HepG2 (cell line): Measurements from ENCODE around the gene SLC6A17. TPM values are rescaled to one million over a fixed set of nuclear protein-coding genes. Genes with fewer than 3 reads are reported as not detected.

Source experiments
- ATAC-seq: fragments of 200-7000 bp; cut with Tn5 transposase; 3 replicates; pipeline ENCODE4 v1.9.1; 2020; ENCODE audit warnings: mild to moderate bottlenecking, moderate library complexity
- BruUV-seq: library from RNA; stranded (reverse); fragments of 400-500 nt; replicated peaks from 2 replicates; lab custom pipeline; 2021; lab: Mats Ljungman, UMichigan
- CTCF ChIA-PET: fragments of 300-600 bp; formaldehyde crosslinking; extraction: SDS; loops from one replicate; lab custom pipeline; 2021; ENCODE audit warnings: low total read pairs, inconsistent platforms, low intra/inter-chr PET ratio; lab: Yijun Ruan, JAX
- POLR2A ChIA-PET: fragments of 350-600 bp; sonication (Branson Sonifier 250); formaldehyde crosslinking; loops from one replicate; lab custom pipeline; 2020; ENCODE audit warnings: antibody characterized with exemption, inconsistent platforms; lab: Yijun Ruan, JAX
- DNase-seq: peaks from one replicate; pipeline ENCODE4 v3.0.0-alpha.2; 2015; ENCODE audit warnings: low spot score
- FAIRE-seq: peaks from 3 replicates; lab custom pipeline; 2011; peaks lifted over from hg19 to GRCh38; lab: Jason Lieb, UNC
- H2AFZ ChIP-seq: one replicate; pipeline ENCODE4 v1.6.1; 2011; ENCODE audit warnings: low read length, inconsistent platforms
- H3K27ac ChIP-seq: fragments of 300-600 bp; 3 replicates; pipeline ENCODE4 v1.8.0; 2011; ENCODE audit warnings: mixed run types, mild to moderate bottlenecking, mixed read lengths, low read length, inconsistent platforms; ENCODE audit not compliant: insufficient read depth; ENCODE audit errors: extremely low read length
- H3K27me3 ChIP-seq, 2 experiments: fragments of 200-600 bp in 1 of 2; 2 replicates in 1 of 2; 3 replicates in 1 of 2; pipeline versions ENCODE4 v1.6.0 to v1.8.0; 2011; ENCODE audit warnings: low read length in 2 of 2, mild to moderate bottlenecking in 2 of 2, moderate library complexity in 2 of 2, inconsistent platforms in 1 of 2; ENCODE audit not compliant: insufficient read depth in 2 of 2, control insufficient read depth in 1 of 2
- H3K36me3 ChIP-seq, 2 experiments: fragments of 200-600 bp in 1 of 2; replicated peaks in 1 of 2; 2 replicates in 1 of 2; 3 replicates in 1 of 2; pipeline versions ENCODE4 v1.5.1 to v1.8.0; 2011; ENCODE audit warnings: low read length in 2 of 2, inconsistent platforms in 1 of 2; ENCODE audit not compliant: insufficient read depth in 2 of 2, control insufficient read depth in 1 of 2
- H3K4me1 ChIP-seq: 2 replicates; pipeline ENCODE4 v1.5.1; 2012; ENCODE audit warnings: low read length, inconsistent platforms; ENCODE audit not compliant: insufficient read depth
- H3K4me2 ChIP-seq: 2 replicates; pipeline ENCODE4 v1.6.0; 2011; ENCODE audit warnings: low read depth, low read length, inconsistent platforms
- H3K4me3 ChIP-seq, 3 experiments: fragments of 200-600 bp in 1 of 3; sonication (generic), shearing (Covaris generic) in 1 of 3; replicated peaks in 1 of 3; 2 replicates each; pipeline ENCODE4 v1.5.1; 2011 to 2016; ENCODE audit warnings: low read length in 3 of 3, inconsistent platforms in 2 of 3, low read depth in 2 of 3, mild to moderate bottlenecking in 2 of 3, control low read depth in 1 of 3, mixed read lengths in 1 of 3; ENCODE audit not compliant: insufficient read depth in 1 of 3
- H3K79me2 ChIP-seq: one replicate; pipeline ENCODE4 v1.6.1; 2011; ENCODE audit warnings: low read length, inconsistent platforms; ENCODE audit not compliant: insufficient read depth
- H3K9ac ChIP-seq: 2 replicates; pipeline ENCODE4 v1.6.0; 2011; ENCODE audit warnings: mild to moderate bottlenecking, low read depth, low read length, inconsistent platforms; ENCODE audit not compliant: insufficient read depth
- H3K9me3 ChIP-seq: 2 replicates; pipeline ENCODE4 v1.5.1; 2012; ENCODE audit warnings: mild to moderate bottlenecking, low read length
- H4K20me1 ChIP-seq: 2 replicates; pipeline ENCODE4 v1.6.0; 2011; ENCODE audit warnings: inconsistent platforms, mild to moderate bottlenecking, low read length, moderate library complexity; ENCODE audit not compliant: insufficient read depth
- CAMTA2 ChIP-seq: sonication (generic); formaldehyde crosslinking; IDR thresholded peaks from 2 replicates; pipeline ENCODE4 v1.4.0; 2020; ENCODE audit warnings: mild to moderate bottlenecking, missing genetic modification reagents, borderline replicate concordance
- CEBPB ChIP-seq: IDR thresholded peaks from 2 replicates; pipeline ENCODE4 v1.6.1; 2011; ENCODE audit warnings: low read depth, low read length, improper control_type of control experiment, borderline replicate concordance
- HIVEP1 ChIP-seq: sonication (generic); formaldehyde crosslinking; IDR thresholded peaks from 2 replicates; pipeline ENCODE4 v1.4.0; 2020; ENCODE audit warnings: mild to moderate bottlenecking, missing genetic modification reagents
- MTF2 ChIP-seq: sonication (generic); formaldehyde crosslinking; IDR thresholded peaks from 2 replicates; pipeline ENCODE4 v1.5.0; 2020; ENCODE audit warnings: missing genetic modification reagents, borderline replicate concordance
- PLRG1 ChIP-seq: fragments of 450-650 bp; conservative IDR thresholded peaks from 2 replicates; pipeline ENCODE4 v1.6.1; 2016
- PREB ChIP-seq: sonication (generic); formaldehyde crosslinking; IDR thresholded peaks from 2 replicates; pipeline ENCODE4 v1.4.0; 2020; ENCODE audit warnings: missing genetic modification reagents
- ZFP91 ChIP-seq: sonication (generic); formaldehyde crosslinking; IDR thresholded peaks from 2 replicates; pipeline ENCODE4 v1.9.0; 2022; ENCODE audit warnings: missing genetic modification reagents, mild to moderate bottlenecking, borderline replicate concordance
- ZKSCAN5 ChIP-seq: sonication (generic); formaldehyde crosslinking; IDR thresholded peaks from 2 replicates; pipeline ENCODE4 v1.5.1; 2020; ENCODE audit warnings: mild to moderate bottlenecking, missing genetic modification reagents
- ZNF143 ChIP-seq: sonication (generic); formaldehyde crosslinking; IDR thresholded peaks from 2 replicates; pipeline ENCODE4 v1.4.0; 2020; ENCODE audit warnings: missing genetic modification reagents
- ZNF230 ChIP-seq: sonication (generic); formaldehyde crosslinking; IDR thresholded peaks from 2 replicates; pipeline ENCODE4 v1.4.0; 2020; ENCODE audit warnings: mild to moderate bottlenecking, missing genetic modification reagents
- ZNF607 ChIP-seq: sonication (generic); formaldehyde crosslinking; IDR thresholded peaks from 2 replicates; pipeline ENCODE4 v1.5.1; 2020; ENCODE audit warnings: missing genetic modification reagents, mild to moderate bottlenecking, borderline replicate concordance
- ZNF75D ChIP-seq: sonication (generic); formaldehyde crosslinking; IDR thresholded peaks from 2 replicates; pipeline ENCODE4 v1.8.1; 2023; ENCODE audit warnings: missing genetic modification reagents, mild to moderate bottlenecking, borderline replicate concordance
- ZNF768 ChIP-seq: sonication (generic); formaldehyde crosslinking; IDR thresholded peaks from 2 replicates; pipeline ENCODE4 v1.4.0; 2020; ENCODE audit warnings: missing genetic modification reagents
- WGBS: methylation state at CpG from one replicate; pipeline ENCODE4 v1.1.6; 2017; ENCODE audit warnings: low lambda C conversion rate; 5-methylcytosine and 5-hydroxymethylcytosine counted together
- in situ Hi-C: cut with HindIII; loops from 2 replicates; pipeline ENCODE4 v1.10.0; 2017; ENCODE audit warnings: low pct_unique_long_range_greater_than_20kb; ENCODE audit not compliant: extremely low pct_ligation_motif_present
- intact Hi-C: fragments of 100-400 bp; cut with micrococcal nuclease; formaldehyde crosslinking; loops from one replicate; pipeline ENCODE4 v1.10.0; 2022; ENCODE audit not compliant: unreplicated experiment
- polyA plus RNA-seq, 8 experiments: library from polyadenylated mRNA; depleted of rRNA in 3 of 8; stranded (reverse) in 7 of 8; unstranded in 1 of 8; fragments of >200 nt; fragmentation: Illumina TruSeq in 4 of 8; extraction: Trizol in 4 of 8; gene quantifications; 2 replicates each; pipeline versions ENCODE4 v1.2.1 to v1.2.3, GENCODE V29; 2011 to 2016; ENCODE audit warnings: low read depth in 4 of 8, missing spikeins in 1 of 8, mixed read lengths in 1 of 8; ENCODE audit not compliant: insufficient read depth in 1 of 8
- total RNA-seq, 5 experiments: library from RNA; depleted of rRNA; stranded (reverse); fragments of >200 nt; fragmentation: Illumina TruSeq; extraction: Trizol; gene quantifications; 2 replicates each; pipeline ENCODE4 v1.2.3, GENCODE V29; 2016; ENCODE audit warnings: low read depth in 1 of 5
- TF ChIP-seq, protein P1 (sequence below): sonication (generic); formaldehyde crosslinking; IDR thresholded peaks from 2 replicates; pipeline ENCODE4 v1.8.0; 2022; ENCODE audit warnings: missing genetic modification reagents, mild to moderate bottlenecking, moderate library complexity, borderline replicate concordance
- TF ChIP-seq, protein P2 (sequence below): sonication (generic); formaldehyde crosslinking; IDR thresholded peaks from 2 replicates; pipeline ENCODE4 v1.4.0; 2020; ENCODE audit warnings: missing genetic modification reagents

SLC6A17 gene
- total and polyA plus RNA-seq, 2 of the 13 experiments (the other 11 are each of a cell fraction or from before 2014, with no cell fraction given): not detected

DNA sequence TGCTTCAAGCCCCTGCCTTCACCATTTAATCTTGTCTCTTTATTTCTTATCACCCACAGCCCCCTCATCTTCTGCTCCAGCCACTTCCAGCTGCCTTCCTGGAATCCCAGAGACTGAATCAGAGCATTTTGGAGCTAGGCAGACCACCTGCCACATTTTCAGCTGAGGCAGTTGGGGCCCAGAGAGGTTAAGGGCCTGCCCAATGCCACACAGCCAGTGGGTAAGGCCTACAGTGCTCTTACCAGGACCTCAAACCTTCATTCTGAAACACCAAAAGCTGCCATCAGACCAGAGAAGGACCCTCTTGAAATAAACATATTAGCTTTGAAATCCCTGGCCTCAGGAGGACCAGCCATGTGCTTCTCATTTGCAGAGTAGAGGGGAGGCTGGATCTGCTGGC lies 17.6 kb upstream of the SLC6A17 start:
- no peak overlapping the region for H2AFZ ChIP-seq
- no peaks in the 10 kb centered on the region for H4K20me1 ChIP-seq
- in situ Hi-C loops: no loop called here
- no peaks in the 10 kb centered on the region for H3K36me3 ChIP-seq
- H3K27me3 ChIP-seq: peaks cover 1 to 47% of the 10 kb centered on the region in 2 experiments; a peak in 3 of 5 replicates
- no peaks in the 10 kb centered on the region for H3K79me2 ChIP-seq
- TF ChIP-seq ZNF768 (CRISPR knock-in tag): peak; percentile 77
- TF ChIP-seq, protein P1, sequence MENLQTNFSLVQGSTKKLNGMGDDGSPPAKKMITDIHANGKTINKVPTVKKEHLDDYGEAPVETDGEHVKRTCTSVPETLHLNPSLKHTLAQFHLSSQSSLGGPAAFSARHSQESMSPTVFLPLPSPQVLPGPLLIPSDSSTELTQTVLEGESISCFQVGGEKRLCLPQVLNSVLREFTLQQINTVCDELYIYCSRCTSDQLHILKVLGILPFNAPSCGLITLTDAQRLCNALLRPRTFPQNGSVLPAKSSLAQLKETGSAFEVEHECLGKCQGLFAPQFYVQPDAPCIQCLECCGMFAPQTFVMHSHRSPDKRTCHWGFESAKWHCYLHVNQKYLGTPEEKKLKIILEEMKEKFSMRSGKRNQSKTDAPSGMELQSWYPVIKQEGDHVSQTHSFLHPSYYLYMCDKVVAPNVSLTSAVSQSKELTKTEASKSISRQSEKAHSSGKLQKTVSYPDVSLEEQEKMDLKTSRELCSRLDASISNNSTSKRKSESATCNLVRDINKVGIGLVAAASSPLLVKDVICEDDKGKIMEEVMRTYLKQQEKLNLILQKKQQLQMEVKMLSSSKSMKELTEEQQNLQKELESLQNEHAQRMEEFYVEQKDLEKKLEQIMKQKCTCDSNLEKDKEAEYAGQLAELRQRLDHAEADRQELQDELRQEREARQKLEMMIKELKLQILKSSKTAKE (CRISPR knock-in tag): no peak
- intact Hi-C loops: no loop called here
- no peak overlapping the region for H3K27ac ChIP-seq
- ATAC-seq (no peak), DNase-seq (no peak), FAIRE-seq (no peak)
- BruUV-seq: no TSS peak
- POLR2A ChIA-PET: no interaction called here
- CTCF ChIA-PET: no interaction called here
- no peaks in the 10 kb centered on the region for H3K9me3 ChIP-seq
- no peak overlapping the region for H3K4me3 ChIP-seq
- no peak overlapping the region for H3K9ac ChIP-seq
- H3K4me2 ChIP-seq: no peak overlapping the region
- no peaks in the 10 kb centered on the region for H3K4me1 ChIP-seq

- ChIA-PET CTCF (no interaction called here), POLR2A (no interaction called here)
- no peaks in the 10 kb centered on the region for H3K36me3 ChIP-seq
- H3K27ac ChIP-seq: no peak overlapping the region
- H3K9ac ChIP-seq: no peak overlapping the region
- intact Hi-C loops (no loop called here), in situ Hi-C loops (no loop called here)
- BruUV-seq: no TSS peak
- no peaks in the 10 kb centered on the region for H3K9me3 ChIP-seq
- no peak for FAIRE-seq
- no peaks in the 10 kb centered on the region for H3K4me1 ChIP-seq
- H3K79me2 ChIP-seq: no peaks in the 10 kb centered on the region
- H3K27me3 ChIP-seq: peaks cover 1 to 51% of the 10 kb centered on the region in 2 experiments; a peak in 3 of 5 replicates
- WGBS: 0% methylated on average over 4 of the region's 4 CpGs
- H3K4me3 ChIP-seq: no peak overlapping the region
- no peak for DNase-seq
- H3K4me2 ChIP-seq: no peak overlapping the region
- H2AFZ ChIP-seq: no peak overlapping the region
- no peaks in the 10 kb centered on the region for H4K20me1 ChIP-seq
- no peak for ATAC-seq
- TF ChIP-seq, protein P2, sequence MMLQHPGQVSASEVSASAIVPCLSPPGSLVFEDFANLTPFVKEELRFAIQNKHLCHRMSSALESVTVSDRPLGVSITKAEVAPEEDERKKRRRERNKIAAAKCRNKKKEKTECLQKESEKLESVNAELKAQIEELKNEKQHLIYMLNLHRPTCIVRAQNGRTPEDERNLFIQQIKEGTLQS (CRISPR knock-in tag): no peak
- TF ChIP-seq HIVEP1 (CRISPR knock-in tag) (no peak), PLRG1 (no peak), ZNF230 (no peak), MTF2 (CRISPR knock-in tag) (no peak), PREB (CRISPR knock-in tag) (no peak), ZFP91 (CRISPR knock-in tag) (no peak), CAMTA2 (CRISPR knock-in tag) (no peak), ZKSCAN5 (CRISPR knock-in tag) (no peak), ZNF75D (CRISPR knock-in tag) (no peak), CEBPB (no peak), ZNF143 (CRISPR knock-in tag) (no peak), ZNF607 (no peak)
Measured at GRCh38 chr1:110133436-110133835, 16.9 kb upstream of the SLC6A17 start.
